GM21423 (cell line): ENCODE data around the gene PSMD5.

ENCODE experiments used
- ATAC-seq: cut with Tn5 transposase; IDR thresholded peaks from one replicate; pipeline ENCODE4 v1.9.1; 2021; ENCODE audit warnings: mild to moderate bottlenecking, moderate library complexity; ENCODE audit not compliant: unreplicated experiment

Gene PSMD5

GRCh38 chr9:120857481-120857880 is 14.8 kb upstream of the PSMD5 start:
- no peak for ATAC-seq

DNA sequence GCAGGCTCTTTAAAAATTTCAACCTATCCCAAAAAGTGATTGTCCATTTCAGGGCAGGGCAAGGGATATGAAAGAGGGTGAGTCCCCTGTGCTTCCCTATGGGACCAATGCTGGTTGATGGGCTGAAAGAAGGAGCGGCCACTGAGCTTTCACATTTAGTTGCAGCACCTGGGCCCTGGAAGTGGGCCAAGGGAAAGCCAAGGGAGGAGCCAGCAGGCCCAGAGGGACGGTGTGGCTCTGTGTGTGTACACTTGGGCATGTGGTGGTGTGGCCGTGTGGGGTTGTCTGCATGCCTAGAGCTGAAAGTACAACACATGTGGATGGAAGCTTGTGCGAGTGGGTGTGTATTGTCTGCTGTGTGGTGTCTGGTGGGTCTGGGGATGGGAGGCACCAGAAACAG is 14.0 kb upstream of the PSMD5 start:
- no peak for ATAC-seq

- no peak for ATAC-seq
These were observed 13.3 kb upstream of the PSMD5 start for GRCh38 chr9:120855827-120856670.

DNA sequence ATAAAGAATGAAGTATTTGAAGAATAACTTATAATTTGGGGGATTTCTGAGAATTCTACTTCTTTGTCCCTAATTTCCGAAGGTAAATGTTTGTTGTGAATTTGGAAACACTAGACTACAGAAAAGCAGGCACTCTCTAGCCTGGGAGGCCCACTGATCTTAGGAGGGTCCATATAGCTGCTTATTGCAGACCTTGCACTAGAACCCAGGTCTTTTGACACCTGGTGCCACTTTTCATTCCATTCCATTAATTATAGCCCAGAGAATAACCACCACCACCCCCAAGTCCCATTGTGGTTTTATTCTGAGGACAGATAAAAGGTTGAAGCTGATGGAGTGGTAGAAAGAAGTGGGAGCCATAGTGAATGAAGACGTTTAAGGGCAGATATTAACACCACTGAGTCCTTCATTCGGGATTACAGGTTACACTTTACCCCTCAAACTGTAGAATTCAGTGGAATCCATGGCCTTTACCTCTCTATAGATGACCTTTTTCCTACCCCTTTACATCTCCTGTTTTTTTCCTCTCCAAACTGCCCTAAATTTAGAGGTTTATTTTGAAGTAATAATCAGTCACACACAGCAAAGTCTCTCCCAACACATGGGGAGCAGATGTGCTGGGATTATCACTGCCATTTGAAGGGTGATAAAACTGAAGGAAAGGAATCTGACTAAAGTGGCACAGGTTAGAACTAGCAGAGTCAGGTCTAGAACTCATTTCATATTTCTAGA is 12.0 kb upstream of the PSMD5 start:
- ATAC-seq, result no peak

- ATAC-seq, result no peak
These were observed 10.5 kb upstream of the PSMD5 start for GRCh38 chr9:120853198-120853597.

DNA sequence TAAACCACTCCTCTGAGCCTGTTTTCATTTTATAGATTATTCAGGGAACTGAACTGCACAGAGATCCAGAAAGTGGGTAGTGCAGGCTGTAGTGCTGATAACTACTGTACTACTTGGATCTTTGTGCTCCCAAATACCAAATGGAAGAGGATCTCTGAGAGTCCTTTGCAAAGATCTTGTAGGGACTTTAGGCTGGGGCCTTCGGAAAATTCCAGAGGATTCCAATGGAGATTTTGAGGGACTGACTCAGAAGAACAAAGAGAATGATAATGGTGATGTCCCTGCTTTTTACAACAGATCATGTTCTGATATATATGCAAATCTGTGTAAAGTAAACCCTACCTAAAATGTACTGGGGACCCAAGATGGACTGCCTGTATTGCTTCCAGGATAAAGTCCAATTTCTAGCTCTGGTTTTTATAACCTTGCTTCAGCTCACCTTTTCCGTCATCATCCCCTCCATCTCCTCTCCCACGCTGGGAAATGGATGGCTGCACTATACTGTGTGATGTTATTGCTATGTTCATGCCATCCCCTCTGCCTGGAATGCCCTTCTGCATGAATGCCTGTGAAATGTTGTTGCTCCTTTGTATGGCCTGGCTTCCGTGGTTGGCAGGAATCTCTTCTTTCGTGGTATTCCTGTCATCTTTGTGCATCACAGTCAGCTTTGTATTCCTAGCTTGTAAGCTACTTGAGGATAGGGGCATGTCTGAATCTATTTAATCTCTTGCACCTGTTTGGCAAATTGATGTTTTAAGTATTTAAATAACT is 9.7 kb upstream of the PSMD5 start:
- ATAC-seq, result no peak

- no peak for ATAC-seq
These were observed 8.7 kb upstream of the PSMD5 start for GRCh38 chr9:120851449-120851848.

DNA sequence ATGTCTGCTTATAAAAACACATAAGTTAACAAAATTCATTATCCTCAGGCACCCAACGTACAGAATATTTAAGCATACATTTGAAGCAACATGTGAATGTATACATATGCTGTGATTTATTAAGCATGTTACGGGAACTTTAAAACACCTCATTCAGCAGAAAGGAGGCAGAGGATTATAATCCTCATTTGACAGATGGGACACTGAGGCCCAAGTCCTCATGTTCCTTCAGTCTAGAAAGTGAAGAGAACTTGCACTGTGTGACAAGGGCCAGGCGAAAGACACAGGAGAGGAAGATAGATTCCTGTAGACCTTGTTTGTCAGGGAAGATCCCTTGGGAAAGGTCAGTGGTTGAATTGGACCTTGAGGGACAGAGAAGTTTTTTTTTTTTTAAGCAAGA is 7.6 kb upstream of the PSMD5 start:
- ATAC-seq, result no peak

GRCh38 chr9:120846906-120847305 is 4.2 kb upstream of the PSMD5 start:
- no peak for ATAC-seq

DNA sequence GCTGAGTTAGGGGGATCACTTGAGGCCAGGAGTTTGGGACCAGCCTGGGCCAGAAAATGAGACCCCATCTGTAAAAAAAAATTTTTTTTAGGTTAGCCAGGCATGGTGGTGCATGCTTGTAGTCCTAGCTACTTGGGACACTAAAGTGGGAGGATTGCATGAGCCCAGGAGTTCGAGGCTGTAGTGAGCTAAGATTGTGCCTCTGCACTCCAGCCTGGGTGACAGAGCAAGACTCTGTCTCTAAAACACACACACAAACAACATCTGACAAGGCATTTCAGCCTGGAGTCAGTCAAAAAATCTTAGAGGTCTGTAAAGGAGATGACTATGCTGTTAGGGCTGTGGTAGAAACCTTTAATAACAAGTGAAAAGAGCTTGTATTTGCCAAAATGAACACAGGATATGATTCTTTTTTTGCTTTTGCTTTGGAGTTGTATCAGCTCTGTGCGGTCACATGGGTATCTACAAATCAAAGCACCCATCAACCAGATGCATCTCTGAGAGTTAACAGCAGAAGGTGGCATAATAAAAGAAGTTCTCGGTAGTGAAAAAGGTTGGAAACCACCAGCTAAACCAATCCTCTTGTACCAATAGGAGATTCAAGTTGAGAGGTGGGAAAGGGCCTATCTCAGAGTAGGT is 3.6 kb upstream of the PSMD5 start:
- ATAC-seq, result no peak

DNA sequence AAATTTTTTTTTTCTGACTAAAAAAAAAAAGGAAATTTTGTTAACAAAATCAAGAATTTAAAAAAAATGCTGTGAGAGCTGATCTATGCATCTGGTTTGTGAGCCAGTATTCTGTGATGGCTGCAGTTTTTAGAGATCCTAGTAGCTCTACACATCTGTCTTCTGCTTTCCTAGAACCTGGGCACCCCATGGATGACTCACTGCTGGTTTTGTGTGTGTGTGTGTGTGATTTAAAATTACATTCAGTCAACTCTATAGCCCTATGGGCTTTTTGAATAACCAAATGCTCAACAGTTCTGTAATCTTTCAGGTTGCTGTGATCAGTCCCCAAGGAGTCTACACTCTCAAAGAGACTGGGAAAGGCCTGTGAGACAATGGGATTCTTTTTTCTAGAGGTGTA is 2.5 kb upstream of the PSMD5 start:
- ATAC-seq, result no peak

DNA sequence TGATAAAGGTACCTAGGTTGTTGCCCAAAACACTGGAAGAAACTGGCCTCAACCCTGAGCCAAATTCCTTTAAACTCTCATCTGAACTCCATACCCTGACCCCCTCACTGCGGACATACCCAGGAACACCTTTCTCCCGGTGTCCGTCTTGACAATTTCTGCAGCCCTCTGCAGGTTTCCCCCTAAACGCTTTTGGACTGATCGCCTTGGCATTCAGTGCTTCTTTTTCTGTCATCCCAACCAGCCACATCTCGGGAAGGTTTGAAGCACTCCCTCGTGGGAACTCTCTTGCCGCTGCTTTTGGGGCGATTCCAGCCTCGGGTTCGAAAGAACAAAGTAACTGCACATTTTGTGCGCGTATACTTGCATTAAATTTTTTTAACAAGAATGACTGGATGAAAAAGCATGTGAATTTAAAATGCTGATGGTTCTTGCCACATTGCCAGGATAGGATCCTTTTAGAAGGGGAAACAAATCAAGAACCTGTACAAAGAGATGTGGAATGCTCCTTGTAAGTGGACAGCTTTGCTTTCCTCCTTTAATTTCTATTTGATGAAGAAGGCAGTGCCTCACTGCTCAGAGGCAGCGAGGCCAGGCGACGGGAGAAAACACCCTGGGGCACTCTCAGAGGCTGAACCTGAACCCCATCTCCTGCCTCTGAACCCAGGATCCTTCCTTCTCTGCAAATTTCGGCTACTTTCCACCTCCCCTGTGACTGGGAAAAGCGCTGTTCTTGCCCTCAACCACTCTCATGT is 615 bp downstream of the PSMD5 start:
- peak; percentile 8 for ATAC-seq

GRCh38 chr9:120839146-120839545 is 3.6 kb downstream of the PSMD5 start:
- no peak for ATAC-seq

- ATAC-seq, result no peak
These were observed 4.8 kb downstream of the PSMD5 start for GRCh38 chr9:120837921-120838320.

DNA sequence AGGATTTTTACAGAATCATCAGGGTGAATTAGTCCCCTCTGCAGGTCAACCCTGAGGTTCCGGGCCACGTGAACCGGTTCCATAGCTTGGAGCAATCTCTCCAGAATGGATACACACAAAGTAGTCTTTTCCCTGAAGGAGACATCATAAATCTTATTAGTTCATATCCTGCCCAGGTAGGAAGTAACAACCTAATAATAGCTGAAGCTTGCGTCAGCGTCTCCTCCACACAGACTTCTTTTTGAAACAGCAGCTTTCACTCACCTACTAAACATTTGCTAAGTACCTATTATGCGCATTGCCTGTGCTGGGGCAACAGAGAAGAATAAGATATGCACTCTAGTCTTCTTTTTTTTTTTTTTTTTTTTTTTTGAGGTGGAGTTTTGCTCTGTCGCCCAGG is 9.4 kb downstream of the PSMD5 start:
- ATAC-seq, result no peak

DNA sequence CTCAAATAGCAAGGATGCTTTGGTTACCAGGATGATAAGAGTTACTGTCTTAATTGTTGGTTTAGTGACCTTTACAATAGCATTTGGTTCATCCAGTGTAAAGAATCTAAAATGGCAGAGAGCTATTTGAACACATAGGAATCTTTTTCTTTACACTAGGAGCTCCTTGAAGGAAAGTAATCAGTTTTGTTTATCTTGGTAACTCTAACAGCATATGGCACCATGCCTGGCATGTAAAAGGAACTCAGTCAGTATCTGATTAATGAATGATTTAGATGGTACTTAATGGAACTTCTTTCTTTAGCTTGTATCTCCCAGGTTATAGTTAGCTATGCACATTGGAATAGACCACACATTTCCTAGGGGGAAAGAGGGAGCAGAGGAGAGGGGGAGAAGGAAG is 9.9 kb downstream of the PSMD5 start:
- ATAC-seq, result no peak

- no peak for ATAC-seq
These were observed 11.9 kb downstream of the PSMD5 start for GRCh38 chr9:120830865-120831264.

- ATAC-seq, result no peak
These were observed 12.6 kb downstream of the PSMD5 start for GRCh38 chr9:120830151-120830550.

GRCh38 chr9:120829650-120830049 is 13.1 kb downstream of the PSMD5 start:
- ATAC-seq, result no peak

DNA sequence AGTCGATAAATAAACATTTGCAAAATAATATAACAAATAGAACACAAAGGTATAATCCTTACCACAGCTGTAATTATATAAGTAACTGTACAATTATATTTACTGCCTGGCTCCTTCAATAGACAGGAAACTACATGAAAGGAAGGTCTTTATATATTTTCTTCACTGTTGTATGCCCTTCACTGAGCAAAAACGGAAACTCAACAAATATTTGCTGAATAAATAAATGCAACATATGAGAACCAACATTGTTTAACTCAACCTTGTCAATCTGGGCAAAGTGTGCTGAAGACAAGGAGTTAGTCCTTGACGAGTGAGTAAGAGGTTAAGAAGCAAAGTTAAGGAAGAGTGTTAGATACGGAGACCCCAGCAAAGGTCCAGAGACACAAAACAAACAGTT is 22.6 kb downstream of the PSMD5 start:
- no peak for ATAC-seq
